GM23248 (cell line): ENCODE measurements around the gene SULT4A1. TPM values are rescaled to one million over a fixed set of nuclear protein-coding genes. Genes with fewer than 3 reads are reported as not detected.

ENCODE experiments used
- DNase-seq: peaks from one replicate; pipeline ENCODE4 v3.0.0-alpha.2; 2015
- H2AFZ ChIP-seq: fragments of 200-600 bp; sonication (generic); 2 replicates; pipeline ENCODE4 v1.6.1; 2016; ENCODE audit warnings: antibody characterized with exemption
- H3F3A ChIP-seq: fragments of 200-600 bp; sonication (generic); 2 replicates; pipeline ENCODE4 v1.6.1; 2016; ENCODE audit warnings: mild to moderate bottlenecking, antibody characterized with exemption, mixed run types; ENCODE audit not compliant: insufficient read depth
- H3K27ac ChIP-seq: fragments of 200-600 bp; sonication (generic); 2 replicates; pipeline ENCODE4 v1.5.1; 2016; ENCODE audit warnings: mild to moderate bottlenecking
- H3K27me3 ChIP-seq: fragments of 200-600 bp; sonication (generic); replicated peaks from 2 replicates; pipeline ENCODE4 v1.6.1; 2016; ENCODE audit warnings: mild to moderate bottlenecking; ENCODE audit not compliant: insufficient read depth
- H3K36me3 ChIP-seq: fragments of 200-600 bp; sonication (generic); 2 replicates; pipeline ENCODE4 v1.6.1; 2016; ENCODE audit warnings: low read depth, mild to moderate bottlenecking
- H3K4me1 ChIP-seq: fragments of 200-600 bp; sonication (generic); 2 replicates; pipeline ENCODE4 v1.6.1; 2016; ENCODE audit warnings: mild to moderate bottlenecking; ENCODE audit not compliant: insufficient read depth
- H3K4me2 ChIP-seq: fragments of 200-600 bp; sonication (generic); one replicate; pipeline ENCODE4 v1.6.1; 2016; ENCODE audit warnings: mild to moderate bottlenecking; ENCODE audit not compliant: unreplicated experiment
- H3K4me3 ChIP-seq: fragments of 200-600 bp; sonication (generic); 2 replicates; pipeline ENCODE4 v1.5.1; 2016; ENCODE audit warnings: mild to moderate bottlenecking
- H3K79me2 ChIP-seq: fragments of 200-600 bp; sonication (generic); 2 replicates; pipeline ENCODE4 v1.6.1; 2016; ENCODE audit warnings: mild to moderate bottlenecking; ENCODE audit not compliant: insufficient read depth
- H3K9ac ChIP-seq: fragments of 200-600 bp; sonication (generic); 2 replicates; pipeline ENCODE4 v1.6.1; 2016; ENCODE audit warnings: mild to moderate bottlenecking
- H3K9me2 ChIP-seq: fragments of 200-600 bp; sonication (generic); 2 replicates; pipeline ENCODE4 v1.6.1; 2016; ENCODE audit warnings: mixed run types, mild to moderate bottlenecking, moderate library complexity; ENCODE audit not compliant: insufficient read depth
- H3K9me3 ChIP-seq: fragments of 200-600 bp; sonication (generic); one replicate; pipeline ENCODE4 v1.6.1; 2017; ENCODE audit warnings: low read depth
- H4K20me1 ChIP-seq: fragments of 200-600 bp; sonication (generic); 2 replicates; pipeline ENCODE4 v1.6.0; 2016; ENCODE audit not compliant: insufficient read depth
- EZH2 ChIP-seq: fragments of 200-600 bp; sonication (generic); IDR thresholded peaks from 2 replicates; pipeline ENCODE4 v1.6.1; 2018; ENCODE audit warnings: antibody characterized with exemption, mild to moderate bottlenecking; ENCODE audit not compliant: insufficient read depth, poor library complexity, severe bottlenecking
- EZH2phosphoT487 ChIP-seq: fragments of 200-600 bp; sonication (generic); IDR thresholded peaks from 2 replicates; pipeline ENCODE4 v1.6.1; 2018; ENCODE audit warnings: antibody characterized with exemption, moderate library complexity, mild to moderate bottlenecking, low read depth; ENCODE audit not compliant: insufficient read depth
- whole genome bisulfite sequencing, 2 experiments: methylation state at CpG; one replicate each; pipeline ENCODE4 v1.1.6; 2015 to 2017; ENCODE audit warnings: low lambda C conversion rate in 2 of 2, low coverage in 1 of 2; ENCODE audit errors: missing lambda C conversion rate in 2 of 2; 5-methylcytosine and 5-hydroxymethylcytosine counted together
- in situ Hi-C: fragments of 300-500 bp; cut with MboI; formaldehyde crosslinking; loops from 2 replicates; pipeline ENCODE4 v1.15.0; 2020
- polyA plus RNA-seq: library from polyadenylated mRNA; unstranded; fragments of >200 nt; fragmentation: Nextera tagmentation; extraction: Ambion mirVana; gene quantifications from 2 replicates; pipeline ENCODE4 v1.2.1, GENCODE V29; 2016
- total RNA-seq: library from RNA; depleted of rRNA; stranded (reverse); fragments of >200 nt; shearing (Covaris generic); gene quantifications from 2 replicates; pipeline ENCODE4 v1.2.3, GENCODE V29; 2014

The SULT4A1 gene
- total and polyA plus RNA-seq, 2 experiments from 2014 or later, result not detected

DNA sequence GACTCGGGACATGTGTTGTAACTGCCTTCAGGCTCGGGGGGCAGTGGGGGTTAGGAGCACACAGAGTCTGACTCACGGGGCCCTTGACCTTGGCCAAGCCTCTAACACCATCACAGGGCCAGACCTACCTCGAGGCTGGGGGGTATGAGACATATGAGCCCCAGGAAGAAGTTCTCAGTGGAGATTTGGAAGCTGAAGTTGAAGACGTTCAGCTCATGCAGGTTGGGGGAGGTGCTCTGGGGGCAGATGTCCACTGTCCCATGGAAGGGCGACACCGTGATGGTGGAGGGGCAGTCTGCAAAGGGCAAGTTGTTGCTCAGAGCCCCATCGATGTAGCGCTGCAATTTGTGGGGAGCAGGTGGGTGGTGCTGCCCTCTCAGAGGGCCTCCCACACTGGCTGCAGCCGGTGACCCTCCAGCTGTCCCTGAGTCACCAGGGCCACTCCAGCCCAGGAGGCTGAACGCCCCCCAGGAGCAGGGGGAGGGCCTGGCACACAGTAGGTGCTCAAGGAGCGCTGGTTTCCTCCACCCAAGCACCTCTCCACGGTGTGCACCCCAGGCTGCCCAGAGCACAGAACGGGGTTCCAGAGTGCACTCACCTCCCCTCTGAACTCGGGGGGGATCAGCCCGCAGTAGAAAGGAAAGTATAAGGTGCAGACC, 27.0 kb upstream of the SULT4A1 start:
- Histone ChIP-seq H3K9me3 (no peaks in the 10 kb centered on the region), H3K4me2 (no peak overlapping the region), H3K36me3 (no peaks in the 10 kb centered on the region), H3K27ac (no peak overlapping the region), H3K4me3 (no peak overlapping the region), H3K79me2 (no peaks in the 10 kb centered on the region), H3K9ac (no peak overlapping the region), H3K4me1 (no peaks in the 10 kb centered on the region), H3F3A (no peaks in the 10 kb centered on the region), H2AFZ (no peak overlapping the region), H3K9me2 (no peaks in the 10 kb centered on the region), H4K20me1 (no peaks in the 10 kb centered on the region), H3K27me3 (peaks cover 27% of the 10 kb centered on the region)
- DNase-seq, result no peak
- in situ Hi-C loops, result no loop called here
- TF ChIP-seq EZH2, result no peak
- no peak for TF ChIP-seq EZH2phosphoT487
- WGBS, 2 experiments, result 49 to 57% methylated on average over 15 to 16 of the region's 16 CpGs

DNA sequence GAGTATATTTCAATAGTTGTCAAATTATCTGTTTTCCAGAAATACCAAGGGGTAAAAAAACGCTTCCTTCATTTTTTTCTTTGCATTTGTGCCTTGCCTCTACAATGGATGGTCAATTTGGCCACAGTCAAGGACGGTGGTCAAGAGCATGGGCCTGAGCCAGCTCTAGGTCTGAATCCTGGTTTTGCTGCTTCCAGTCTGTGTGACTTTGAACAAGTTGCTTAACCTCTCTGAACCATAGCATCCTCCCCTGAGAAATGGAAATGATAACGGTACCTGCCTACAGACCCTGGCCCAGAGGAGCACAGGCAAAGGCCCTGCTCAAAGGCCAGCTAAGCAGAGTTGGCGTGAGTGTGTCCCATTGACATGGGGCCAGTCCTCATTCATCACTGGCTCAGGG, 26.4 kb upstream of the SULT4A1 start:
- H4K20me1 ChIP-seq, result no peaks in the 10 kb centered on the region
- no peak for DNase-seq
- H3K79me2 ChIP-seq, result no peaks in the 10 kb centered on the region
- H3K9me2 ChIP-seq, result no peaks in the 10 kb centered on the region
- no peaks in the 10 kb centered on the region for H3K4me1 ChIP-seq
- no peak overlapping the region for H3K4me2 ChIP-seq
- no peak for TF ChIP-seq EZH2
- no peak for TF ChIP-seq EZH2phosphoT487
- in situ Hi-C loops, result no loop called here
- H3F3A ChIP-seq, result no peaks in the 10 kb centered on the region
- H3K4me3 ChIP-seq, result no peak overlapping the region
- H2AFZ ChIP-seq, result no peak overlapping the region
- 48 to 58% methylated on average over 4 of the region's 4 CpGs for WGBS, 2 experiments
- no peaks in the 10 kb centered on the region for H3K36me3 ChIP-seq
- H3K9me3 ChIP-seq, result no peaks in the 10 kb centered on the region
- no peak overlapping the region for H3K9ac ChIP-seq
- H3K27ac ChIP-seq, result no peak overlapping the region
- H3K27me3 ChIP-seq, result peaks cover 27% of the 10 kb centered on the region

DNA sequence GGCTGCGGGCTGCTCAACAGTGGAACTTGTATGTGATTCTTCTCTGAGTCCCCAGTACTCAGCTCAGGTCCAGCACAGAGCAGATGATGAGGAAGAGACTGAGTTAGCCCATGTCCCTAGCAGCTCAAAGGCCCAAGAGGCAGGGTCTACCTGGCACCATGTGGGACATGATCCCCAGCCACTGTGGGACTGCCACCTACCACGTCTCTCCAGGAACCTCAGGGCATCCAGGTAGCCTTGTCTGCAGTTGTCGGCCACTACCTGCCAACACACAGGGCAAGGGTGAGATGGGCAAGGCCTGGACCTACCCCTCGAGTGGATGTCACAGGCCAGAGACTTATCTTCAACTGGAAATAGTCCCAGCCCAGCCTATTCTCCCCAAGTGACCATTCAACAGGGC, 25.1 kb upstream of the SULT4A1 start:
- peaks cover 3% of the 10 kb centered on the region; the same call in 1 of the 2 replicates for H3F3A ChIP-seq
- no peak for DNase-seq
- no peak overlapping the region for H3K9ac ChIP-seq
- in situ Hi-C loops, result no loop called here
- H2AFZ ChIP-seq, result no peak overlapping the region
- H4K20me1 ChIP-seq, result no peaks in the 10 kb centered on the region
- no peaks in the 10 kb centered on the region for H3K79me2 ChIP-seq
- H3K9me3 ChIP-seq, result no peaks in the 10 kb centered on the region
- H3K9me2 ChIP-seq, result no peaks in the 10 kb centered on the region
- no peaks in the 10 kb centered on the region for H3K4me1 ChIP-seq
- TF ChIP-seq EZH2phosphoT487 (no peak), EZH2 (no peak)
- H3K4me3 ChIP-seq, result no peak overlapping the region
- H3K36me3 ChIP-seq, result no peaks in the 10 kb centered on the region
- H3K4me2 ChIP-seq, result no peak overlapping the region
- no peak overlapping the region for H3K27ac ChIP-seq
- 43 to 56% methylated on average over 4 of the region's 4 CpGs for WGBS, 2 experiments
- H3K27me3 ChIP-seq, result peaks cover 23% of the 10 kb centered on the region

DNA sequence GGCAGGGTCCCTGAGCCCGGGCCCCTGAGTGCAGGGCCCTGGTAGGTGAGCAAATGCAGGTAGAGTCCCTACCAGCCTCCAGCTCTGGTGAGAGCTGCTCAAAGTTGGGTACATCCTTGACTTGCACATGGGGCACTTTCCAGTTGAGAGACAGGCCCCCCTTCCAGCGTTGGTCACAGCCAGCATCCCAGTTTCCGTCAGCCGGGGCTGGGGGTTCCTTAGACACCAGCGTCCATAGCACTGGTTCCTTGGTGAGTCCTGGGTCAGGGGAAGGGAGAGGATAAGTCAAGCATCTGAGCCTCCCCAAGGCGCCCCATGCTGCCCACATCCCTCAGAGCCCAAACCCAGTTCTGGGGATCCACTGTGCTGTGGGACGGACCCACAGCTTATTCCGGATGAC, 23.9 kb upstream of the SULT4A1 start:
- Histone ChIP-seq H3F3A (peaks cover 3% of the 10 kb centered on the region; the same call in 1 of the 2 replicates), H3K27me3 (peaks cover 11% of the 10 kb centered on the region), H3K9me2 (no peaks in the 10 kb centered on the region), H4K20me1 (no peaks in the 10 kb centered on the region), H2AFZ (no peak overlapping the region), H3K4me1 (no peaks in the 10 kb centered on the region), H3K9ac (no peak overlapping the region), H3K9me3 (no peaks in the 10 kb centered on the region), H3K27ac (no peak overlapping the region), H3K4me2 (no peak overlapping the region), H3K4me3 (no peak overlapping the region), H3K36me3 (no peaks in the 10 kb centered on the region), H3K79me2 (no peaks in the 10 kb centered on the region)
- no peak for DNase-seq
- in situ Hi-C loops, result no loop called here
- TF ChIP-seq EZH2 (no peak), EZH2phosphoT487 (no peak)
- WGBS, 2 experiments, result 53 to 56% methylated on average over 8 of the region's 8 CpGs
